ENCODE measurements around the gene CRYL1. TPM values are rescaled to one million over a fixed set of nuclear protein-coding genes. Genes with fewer than 3 reads are reported as not detected.

Gene CRYL1
- total and polyA plus RNA-seq, 4 donors = 14.1 to 24.1 (median 22.1) TPM

DNA sequence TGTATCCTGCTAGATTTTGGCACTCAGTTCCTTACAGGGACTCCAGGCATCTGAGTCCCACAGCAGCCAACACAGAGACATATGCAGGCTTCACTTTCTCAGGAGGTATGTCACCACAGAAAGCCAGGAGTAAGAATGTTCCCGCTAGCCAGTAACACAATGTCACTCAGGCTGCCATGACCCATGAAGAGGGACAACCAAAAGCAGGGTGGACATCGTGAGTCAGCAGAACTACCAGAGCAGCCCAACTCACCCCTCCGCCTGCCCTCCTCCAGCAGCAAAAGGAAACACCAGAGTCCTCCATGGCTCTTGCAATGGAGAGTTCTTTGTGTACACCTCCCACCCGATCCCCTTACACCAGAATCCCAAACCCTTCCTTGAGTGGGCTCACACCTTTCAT, 95.4 kb downstream of the CRYL1 start:
- 87 to 95% methylated on average over 4 of the region's 4 CpGs for WGBS, 2 donors
- Histone ChIP-seq H3K4me1 (ENCODE audit: control insufficient read depth in 5 of 5, insufficient read depth in 5 of 5, low read length in 5 of 5) (peaks cover 0 to 13% (median 0%) of the 10 kb centered on the region in 5 donors), H3K27ac (ENCODE audit: low read depth in 1 of 2, low read length in 1 of 2) (no peak overlapping the region), H3K36me3 (ENCODE audit: control insufficient read depth in 4 of 4, insufficient read depth in 4 of 4, low read length in 4 of 4) (peaks cover 0 to 10% (median 0%) of the 10 kb centered on the region in 4 donors), H3K9me3 (ENCODE audit: control insufficient read depth in 4 of 4, insufficient read depth in 3 of 4, low read length in 3 of 4) (no peaks in the 10 kb centered on the region), H3K27me3 (ENCODE audit: control insufficient read depth in 3 of 3, insufficient read depth in 3 of 3, low read length in 2 of 3) (no peaks in the 10 kb centered on the region), H3K4me3 (no peak overlapping the region), H3K9ac (ENCODE audit: insufficient read depth in 1 of 2, low read length in 2 of 2) (no peak overlapping the region)
- no peak for ATAC-seq (ENCODE audit: insufficient read depth, low FRiP score)
- no peak for DNase-seq
- no peak for TF ChIP-seq CTCF (IDR thresholded peaks at IDR 0.05; ENCODE audit: control extremely low read depth, extremely low read depth)

- no peak for DNase-seq
- peaks cover 0 to 11% (median 0%) of the 10 kb centered on the region in 4 donors for H3K36me3 ChIP-seq (ENCODE audit: control insufficient read depth in 4 of 4, insufficient read depth in 4 of 4, low read length in 4 of 4)
Observed at GRCh38 chr13:20429682-20430081, 96.0 kb downstream of the CRYL1 start.

DNA sequence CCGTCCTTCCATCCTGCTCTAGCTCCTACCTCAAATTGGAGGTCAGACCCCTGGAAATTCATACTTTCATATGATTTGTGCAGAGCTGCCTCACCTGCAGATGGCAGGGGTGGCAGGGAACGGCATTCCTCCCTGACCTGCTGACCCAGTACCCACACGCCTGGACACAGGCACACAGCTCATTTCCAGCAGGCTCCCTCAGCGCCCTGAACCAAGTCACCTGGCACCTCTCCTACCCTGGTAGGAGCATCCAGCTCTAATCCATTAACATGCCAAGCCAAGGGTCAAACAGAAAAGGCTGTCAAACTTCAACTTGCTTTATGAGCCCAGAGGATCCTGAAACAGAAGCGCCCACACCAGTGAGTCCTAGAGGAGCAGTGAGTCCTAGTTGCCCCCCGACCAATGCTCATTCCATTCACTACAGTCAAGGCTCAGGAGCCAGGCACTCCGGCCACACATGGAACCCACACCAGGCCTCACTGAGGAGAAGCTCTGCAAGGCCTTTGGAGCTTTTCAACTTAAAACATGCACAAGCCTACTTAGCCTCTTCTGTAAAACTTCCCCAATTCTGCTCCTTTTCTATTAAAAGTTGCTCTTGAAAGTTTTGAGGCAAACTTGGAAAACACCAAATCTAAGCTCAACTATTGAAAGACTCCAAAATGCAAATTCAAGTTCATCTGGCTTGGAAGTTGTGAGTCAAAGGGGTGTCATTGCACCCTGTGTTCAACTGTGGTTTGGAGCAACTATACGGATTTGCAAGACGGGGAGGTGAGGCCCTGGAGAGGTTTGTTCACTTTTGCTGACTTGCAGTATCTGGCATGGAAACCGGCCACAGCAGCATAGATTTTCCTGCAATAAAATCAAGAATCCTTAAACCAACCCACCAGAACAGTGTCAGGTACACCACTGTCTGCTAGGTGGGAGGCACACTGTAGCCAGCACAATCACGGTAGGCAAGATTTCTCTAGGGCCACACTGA, 96.7 kb downstream of the CRYL1 start:
- H3K27me3 ChIP-seq (ENCODE audit: control insufficient read depth in 3 of 3, insufficient read depth in 3 of 3, low read length in 2 of 3) = no peaks in the 10 kb centered on the region
- no peak overlapping the region for H3K27ac ChIP-seq (ENCODE audit: low read depth in 1 of 2, low read length in 1 of 2)
- no peak for ATAC-seq (ENCODE audit: insufficient read depth, low FRiP score)
- no peak for DNase-seq
- no peak overlapping the region for H3K4me3 ChIP-seq
- H3K36me3 ChIP-seq (ENCODE audit: control insufficient read depth in 4 of 4, insufficient read depth in 4 of 4, low read length in 4 of 4) = peaks cover 0 to 17% (median 0%) of the 10 kb centered on the region in 4 donors
- TF ChIP-seq CTCF (IDR thresholded peaks at IDR 0.05; ENCODE audit: control extremely low read depth, extremely low read depth) = no peak
- no peaks in the 10 kb centered on the region for H3K9me3 ChIP-seq (ENCODE audit: control insufficient read depth in 4 of 4, insufficient read depth in 3 of 4, low read length in 3 of 4)
- WGBS, 2 donors = 87 to 92% methylated on average over 11 of the region's 11 CpGs
- H3K9ac ChIP-seq (ENCODE audit: insufficient read depth in 1 of 2, low read length in 2 of 2) = no peak overlapping the region
- H3K4me1 ChIP-seq (ENCODE audit: control insufficient read depth in 5 of 5, insufficient read depth in 5 of 5, low read length in 5 of 5) = peaks cover 0 to 22% (median 0%) of the 10 kb centered on the region in 5 donors

More at GRCh38 chr13:20429682-20430081, 96.0 kb downstream of the CRYL1 start:
- no peaks in the 10 kb centered on the region for H3K9me3 ChIP-seq (ENCODE audit: control insufficient read depth in 4 of 4, insufficient read depth in 3 of 4, low read length in 3 of 4)
- ATAC-seq (ENCODE audit: insufficient read depth, low FRiP score) = no peak
- no peak for TF ChIP-seq CTCF (IDR thresholded peaks at IDR 0.05; ENCODE audit: control extremely low read depth, extremely low read depth)
- no peak overlapping the region for H3K27ac ChIP-seq (ENCODE audit: low read depth in 1 of 2, low read length in 1 of 2)
- H3K4me1 ChIP-seq (ENCODE audit: control insufficient read depth in 5 of 5, insufficient read depth in 5 of 5, low read length in 5 of 5) = peaks cover 0 to 19% (median 0%) of the 10 kb centered on the region in 5 donors
- H3K9ac ChIP-seq (ENCODE audit: insufficient read depth in 1 of 2, low read length in 2 of 2) = no peak overlapping the region
- no peak overlapping the region for H3K4me3 ChIP-seq
- 95 to 98% methylated on average over 9 of the region's 9 CpGs for WGBS, 2 donors
- H3K27me3 ChIP-seq (ENCODE audit: control insufficient read depth in 3 of 3, insufficient read depth in 3 of 3, low read length in 2 of 3) = no peaks in the 10 kb centered on the region
